IMR-90 (cell line): ENCODE results near the gene FBH1. TPM values are rescaled to one million over a fixed set of nuclear protein-coding genes. Genes with fewer than 3 reads are reported as not detected.

Experiments used
- ATAC-seq: fragments of 200-7000 bp; cut with Tn5 transposase; 2 replicates; pipeline ENCODE4 v1.9.1; 2020; ENCODE audit warnings: low read depth, mild to moderate bottlenecking, moderate library complexity
- BruUV-seq: library from RNA; stranded (reverse); fragments of 400-500 nt; replicated peaks from 2 replicates; lab custom pipeline; 2021; lab: Mats Ljungman, UMichigan
- CTCF ChIA-PET: fragments of 300-600 bp; formaldehyde crosslinking; extraction: SDS; loops from one replicate; lab custom pipeline; 2021; ENCODE audit warnings: antibody characterized with exemption; lab: Yijun Ruan, JAX
- POLR2A ChIA-PET: fragments of 300-600 bp; sonication (Branson Sonifier 250); formaldehyde crosslinking; loops from one replicate; lab custom pipeline; 2022; ENCODE audit warnings: antibody characterized with exemption; ENCODE audit not compliant: unreplicated experiment; lab: Charles Lee
- DNase-seq: peaks from one replicate; pipeline ENCODE4 v3.0.0; 2013
- H2AFZ ChIP-seq: replicated peaks from 2 replicates; pipeline ENCODE3; 2013; ENCODE audit warnings: low read length, mild to moderate bottlenecking; ENCODE audit not compliant: poor library complexity
- H2AK5ac ChIP-seq: 2 replicates; pipeline ENCODE4 v1.6.1; 2013; ENCODE audit warnings: low read depth, low read length, inconsistent platforms
- H2AK9ac ChIP-seq: replicated peaks from 2 replicates; pipeline ENCODE3; 2013; ENCODE audit warnings: mild to moderate bottlenecking, low read depth, low read length, moderate library complexity; ENCODE audit not compliant: poor library complexity
- H2BK120ac ChIP-seq: 2 replicates; pipeline ENCODE4 v1.6.1; 2013; ENCODE audit warnings: low read depth, low read length, inconsistent platforms
- H2BK15ac ChIP-seq: 3 replicates; pipeline ENCODE4 v1.6.1; 2013; ENCODE audit warnings: low read depth, low read length, inconsistent platforms
- H2BK20ac ChIP-seq: 2 replicates; pipeline ENCODE4 v1.6.1; 2013; ENCODE audit warnings: low read depth, mild to moderate bottlenecking, inconsistent platforms, low read length, moderate library complexity
- H2BK5ac ChIP-seq: 2 replicates; pipeline ENCODE4 v1.6.1; 2013; ENCODE audit warnings: mild to moderate bottlenecking, low read depth, low read length, inconsistent platforms; ENCODE audit not compliant: poor library complexity, severe bottlenecking
- H3K14ac ChIP-seq: replicated peaks from 2 replicates; pipeline ENCODE4 v1.6.1; 2013; ENCODE audit warnings: low read depth, low read length, inconsistent platforms
- H3K18ac ChIP-seq: 2 replicates; pipeline ENCODE4 v1.6.1; 2013; ENCODE audit warnings: low read depth, low read length, control low read depth
- H3K23ac ChIP-seq: 2 replicates; pipeline ENCODE4 v1.6.1; 2013; ENCODE audit warnings: low read depth, low read length, inconsistent platforms
- H3K27ac ChIP-seq: 2 replicates; pipeline ENCODE4 v1.5.1; 2013; ENCODE audit warnings: mild to moderate bottlenecking, control low read depth, low read length; ENCODE audit not compliant: insufficient read depth
- H3K27me3 ChIP-seq: 2 replicates; pipeline ENCODE4 v1.6.1; 2013; ENCODE audit warnings: low read length; ENCODE audit not compliant: control insufficient read depth, insufficient read depth
- H3K36me3 ChIP-seq: 2 replicates; pipeline ENCODE4 v1.6.1; 2013; ENCODE audit warnings: low read length, mixed read lengths; ENCODE audit not compliant: control insufficient read depth, insufficient read depth
- H3K4ac ChIP-seq: 2 replicates; pipeline ENCODE4 v1.6.1; 2013; ENCODE audit warnings: low read depth, low read length, inconsistent platforms
- H3K4me1 ChIP-seq: 2 replicates; pipeline ENCODE4 v1.6.1; 2013; ENCODE audit warnings: low read length, mixed read lengths; ENCODE audit not compliant: control insufficient read depth, insufficient read depth
- H3K4me2 ChIP-seq: 2 replicates; pipeline ENCODE4 v1.6.1; 2013; ENCODE audit warnings: low read depth, mild to moderate bottlenecking, control low read depth, low read length, moderate library complexity
- H3K4me3 ChIP-seq: 2 replicates; pipeline ENCODE4 v1.5.1; 2013; ENCODE audit warnings: low read depth, mild to moderate bottlenecking, control low read depth, low read length, moderate library complexity; ENCODE audit not compliant: insufficient read depth
- H3K56ac ChIP-seq: 2 replicates; pipeline ENCODE4 v1.6.1; 2013; ENCODE audit warnings: low read length, inconsistent platforms; ENCODE audit not compliant: insufficient read depth; ENCODE audit errors: extremely low read depth
- H3K79me1 ChIP-seq, 2 experiments: 2 replicates each; pipeline ENCODE4 v1.6.1; 2013; ENCODE audit warnings: low read length in 2 of 2, inconsistent platforms in 1 of 2, low read depth in 1 of 2
- H3K9ac ChIP-seq: 2 replicates; pipeline ENCODE4 v1.6.1; 2013; ENCODE audit warnings: low read depth, low read length, control low read depth
- H3K9me1 ChIP-seq: 2 replicates; pipeline ENCODE4 v1.6.1; 2013; ENCODE audit warnings: low read length, inconsistent platforms; ENCODE audit not compliant: insufficient read depth
- H3K9me3 ChIP-seq: 2 replicates; pipeline ENCODE4 v1.6.1; 2013; ENCODE audit warnings: low read length; ENCODE audit not compliant: control insufficient read depth, insufficient read depth
- H4K20me1 ChIP-seq: 2 replicates; pipeline ENCODE4 v1.6.1; 2013; ENCODE audit warnings: low read length, inconsistent platforms; ENCODE audit not compliant: insufficient read depth
- H4K5ac ChIP-seq: 2 replicates; pipeline ENCODE4 v1.6.1; 2013; ENCODE audit warnings: mild to moderate bottlenecking, low read depth, low read length, control low read depth
- H4K8ac ChIP-seq, 2 experiments: 2 replicates each; pipeline ENCODE4 v1.6.1; 2013; ENCODE audit warnings: low read depth in 2 of 2, low read length in 2 of 2, control low read depth in 1 of 2, inconsistent platforms in 1 of 2
- H4K91ac ChIP-seq: 2 replicates; pipeline ENCODE4 v1.6.1; 2013; ENCODE audit warnings: low read depth, low read length, inconsistent platforms; ENCODE audit not compliant: insufficient read depth
- BHLHE40 ChIP-seq: fragments of 150-350 bp; IDR thresholded peaks from 2 replicates; pipeline ENCODE4 v1.6.1; 2016; ENCODE audit warnings: mild to moderate bottlenecking, low read depth, low read length
- CEBPB ChIP-seq: IDR thresholded peaks from 2 replicates; pipeline ENCODE4 v1.6.1; 2012; ENCODE audit warnings: low read depth, low read length, improper control_type of control experiment
- CHD1 ChIP-seq: IDR thresholded peaks from 2 replicates; pipeline ENCODE4 v1.6.1; 2012; ENCODE audit warnings: low read depth, low read length, improper control_type of control experiment
- MAZ ChIP-seq: IDR thresholded peaks from 2 replicates; pipeline ENCODE4 v1.6.1; 2012; ENCODE audit warnings: low read depth, mild to moderate bottlenecking, low read length, improper control_type of control experiment, moderate library complexity, borderline replicate concordance
- MXI1 ChIP-seq: IDR thresholded peaks from 2 replicates; pipeline ENCODE4 v1.6.1; 2012; ENCODE audit warnings: low read depth, mild to moderate bottlenecking, low read length, moderate library complexity, borderline replicate concordance
- NFE2L2 ChIP-seq: fragments of 150-350 bp; IDR thresholded peaks from 2 replicates; pipeline ENCODE4 v1.6.1; 2016; ENCODE audit warnings: low read depth, mild to moderate bottlenecking, low read length
- POLR2A ChIP-seq: IDR thresholded peaks from 2 replicates; pipeline ENCODE4 v1.6.1; 2012; ENCODE audit warnings: mild to moderate bottlenecking, low read depth, low read length
- RCOR1 ChIP-seq: IDR thresholded peaks from 2 replicates; pipeline ENCODE4 v1.6.1; 2012; ENCODE audit warnings: mild to moderate bottlenecking, low read length, improper control_type of control experiment; ENCODE audit not compliant: insufficient replicate concordance
- RFX5 ChIP-seq: IDR thresholded peaks from 2 replicates; pipeline ENCODE4 v1.8.0; 2012; ENCODE audit warnings: low read depth, mild to moderate bottlenecking, low read length, moderate library complexity
- SMC3 ChIP-seq: fragments of 150-350 bp; IDR thresholded peaks from 2 replicates; pipeline ENCODE4 v1.6.1; 2016; ENCODE audit warnings: low read depth, mild to moderate bottlenecking, antibody characterized with exemption, low read length, moderate library complexity
- WGBS, 2 experiments: methylation state at CpG; one replicate each; pipeline versions ENCODE4 v1.1.5 to v1.1.7; 2013; ENCODE audit warnings: missing lambda C conversion rate in 2 of 2; ENCODE audit not compliant: insufficient read length in 1 of 2; ENCODE audit errors: extremely low coverage in 2 of 2; 5-methylcytosine and 5-hydroxymethylcytosine counted together
- dilution Hi-C: fragments of 300-500 bp; cut with HindIII; formaldehyde crosslinking; loops from one replicate; pipeline ENCODE4 v1.14.3; 2018; ENCODE audit warnings: low sequenced_read_pairs; ENCODE audit not compliant: unreplicated experiment
- in situ Hi-C: fragments of 300-500 bp; cut with MboI; formaldehyde crosslinking; loops from 3 replicates; pipeline ENCODE4 v1.14.3; 2019; ENCODE audit warnings: low sequenced_read_pairs, inconsistent platforms, mixed read lengths
- intact Hi-C: fragments of 100-400 bp; cut with micrococcal nuclease; formaldehyde crosslinking; loops from 2 replicates; pipeline ENCODE4 v1.10.0; 2022
- polyA plus RNA-seq, 3 experiments: library from polyadenylated mRNA; depleted of rRNA; stranded (reverse); fragments of >200 nt; gene quantifications; 2 replicates each; pipeline ENCODE4 v1.2.3, GENCODE V29; 2012; ENCODE audit warnings: low replicate concordance in 1 of 3
- total RNA-seq: library from RNA; depleted of rRNA; stranded (reverse); fragments of >200 nt; gene quantifications from 2 replicates; pipeline ENCODE4 v1.2.3, GENCODE V29; 2012
- TF ChIP-seq, protein P1 (sequence below): conservative IDR thresholded peaks from 2 replicates; pipeline ENCODE4 v1.5.1; 2012; ENCODE audit warnings: mild to moderate bottlenecking, low read depth, low read length, improper control_type of control experiment
- TF ChIP-seq, protein P2 (sequence below): fragments of 150-350 bp; IDR thresholded peaks from 2 replicates; pipeline ENCODE4 v1.6.1; 2016; ENCODE audit warnings: low read depth, mild to moderate bottlenecking, low read length, moderate library complexity, borderline replicate concordance
- TF ChIP-seq, protein P3 (sequence below): fragments of 150-350 bp; IDR thresholded peaks from 2 replicates; pipeline ENCODE4 v1.6.1; 2017; ENCODE audit warnings: mild to moderate bottlenecking, antibody characterized with exemption, low read length, low read depth

FBH1 gene
- total and polyA plus RNA-seq, 2 of the 4 experiments (the other 2 are of a cell fraction) = 59.3 to 72.2 TPM

DNA sequence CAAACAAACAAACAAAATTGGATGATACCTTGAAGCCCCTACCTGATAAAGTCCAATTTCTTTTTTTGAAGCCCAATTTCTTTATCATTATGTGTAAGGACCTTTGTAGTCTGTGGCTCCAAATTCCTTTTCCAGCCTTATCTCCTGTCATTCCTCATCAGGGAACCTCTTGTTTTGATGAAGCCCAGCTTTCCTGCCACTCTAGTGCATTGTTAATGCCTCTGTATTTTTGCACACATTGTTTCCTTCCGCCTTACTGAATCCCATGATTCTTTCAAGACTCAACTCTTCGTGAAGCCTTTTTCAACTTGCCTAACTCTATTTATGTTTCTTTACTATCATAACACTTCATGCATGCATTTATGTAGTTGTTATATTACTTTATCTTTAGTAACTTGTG, 3.3 kb downstream of the FBH1 start:
- DNase-seq (no peak), ATAC-seq (no peak)
- H3K4me3 ChIP-seq = no peak overlapping the region
- H2AFZ ChIP-seq = no peak overlapping the region
- intact Hi-C loops (loop anchor here (5.0 kb wide), 1 partner anchor 34 kb away; no protein-coding TSS in a partner anchor), dilution Hi-C loops (no loop called here), in situ Hi-C loops (no loop called here)
- H3K79me1 ChIP-seq = peaks cover 42 to 74% of the 10 kb centered on the region in 2 experiments
- no peak overlapping the region for H2BK15ac ChIP-seq
- no peak overlapping the region for H3K27ac ChIP-seq
- H2AK5ac ChIP-seq = no peak overlapping the region
- H3K4ac ChIP-seq = no peak overlapping the region
- no peak overlapping the region for H3K56ac ChIP-seq
- no peak overlapping the region for H3K14ac ChIP-seq
- no peak overlapping the region for H2AK9ac ChIP-seq
- H4K91ac ChIP-seq = no peak overlapping the region
- H3K4me1 ChIP-seq = peaks cover 6% of the 10 kb centered on the region
- ChIA-PET CTCF (interaction anchor here (0.6 kb wide), 1 partner anchor 10 kb away, joined by 4 read pairs; no protein-coding TSS in a partner anchor), POLR2A (no interaction called here)
- no TSS peak for BruUV-seq
- no peak overlapping the region for H3K23ac ChIP-seq
- no peak overlapping the region for H2BK5ac ChIP-seq
- no peak overlapping the region for H2BK20ac ChIP-seq
- WGBS, 2 experiments = no CpG with 5 or more reads among the region's 2 CpGs
- no peaks in the 10 kb centered on the region for H3K27me3 ChIP-seq
- H3K9ac ChIP-seq = no peak overlapping the region
- no peak overlapping the region for H4K5ac ChIP-seq
- H2BK120ac ChIP-seq = no peak overlapping the region
- peaks cover 4% of the 10 kb centered on the region for H3K9me3 ChIP-seq
- peaks cover 56% of the 10 kb centered on the region for H4K20me1 ChIP-seq
- no peak overlapping the region for H4K8ac ChIP-seq
- no peak overlapping the region for H3K18ac ChIP-seq
- peaks cover 23% of the 10 kb centered on the region for H3K36me3 ChIP-seq
- peaks cover 14% of the 10 kb centered on the region for H3K9me1 ChIP-seq
- H3K4me2 ChIP-seq = no peak overlapping the region
- no peak for TF ChIP-seq MXI1
- TF ChIP-seq CHD1 = no peak
- TF ChIP-seq NFE2L2 = no peak
- no peak for TF ChIP-seq MAZ
- TF ChIP-seq BHLHE40 = no peak
- no peak for TF ChIP-seq CEBPB
- no peak for TF ChIP-seq SMC3
- no peak for TF ChIP-seq RCOR1
- no peak for TF ChIP-seq RFX5
- no peak for TF ChIP-seq POLR2A
- TF ChIP-seq, protein P1, sequence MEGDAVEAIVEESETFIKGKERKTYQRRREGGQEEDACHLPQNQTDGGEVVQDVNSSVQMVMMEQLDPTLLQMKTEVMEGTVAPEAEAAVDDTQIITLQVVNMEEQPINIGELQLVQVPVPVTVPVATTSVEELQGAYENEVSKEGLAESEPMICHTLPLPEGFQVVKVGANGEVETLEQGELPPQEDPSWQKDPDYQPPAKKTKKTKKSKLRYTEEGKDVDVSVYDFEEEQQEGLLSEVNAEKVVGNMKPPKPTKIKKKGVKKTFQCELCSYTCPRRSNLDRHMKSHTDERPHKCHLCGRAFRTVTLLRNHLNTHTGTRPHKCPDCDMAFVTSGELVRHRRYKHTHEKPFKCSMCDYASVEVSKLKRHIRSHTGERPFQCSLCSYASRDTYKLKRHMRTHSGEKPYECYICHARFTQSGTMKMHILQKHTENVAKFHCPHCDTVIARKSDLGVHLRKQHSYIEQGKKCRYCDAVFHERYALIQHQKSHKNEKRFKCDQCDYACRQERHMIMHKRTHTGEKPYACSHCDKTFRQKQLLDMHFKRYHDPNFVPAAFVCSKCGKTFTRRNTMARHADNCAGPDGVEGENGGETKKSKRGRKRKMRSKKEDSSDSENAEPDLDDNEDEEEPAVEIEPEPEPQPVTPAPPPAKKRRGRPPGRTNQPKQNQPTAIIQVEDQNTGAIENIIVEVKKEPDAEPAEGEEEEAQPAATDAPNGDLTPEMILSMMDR = no peak
- TF ChIP-seq, protein P2, sequence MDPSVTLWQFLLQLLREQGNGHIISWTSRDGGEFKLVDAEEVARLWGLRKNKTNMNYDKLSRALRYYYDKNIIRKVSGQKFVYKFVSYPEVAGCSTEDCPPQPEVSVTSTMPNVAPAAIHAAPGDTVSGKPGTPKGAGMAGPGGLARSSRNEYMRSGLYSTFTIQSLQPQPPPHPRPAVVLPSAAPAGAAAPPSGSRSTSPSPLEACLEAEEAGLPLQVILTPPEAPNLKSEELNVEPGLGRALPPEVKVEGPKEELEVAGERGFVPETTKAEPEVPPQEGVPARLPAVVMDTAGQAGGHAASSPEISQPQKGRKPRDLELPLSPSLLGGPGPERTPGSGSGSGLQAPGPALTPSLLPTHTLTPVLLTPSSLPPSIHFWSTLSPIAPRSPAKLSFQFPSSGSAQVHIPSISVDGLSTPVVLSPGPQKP = no peak
- TF ChIP-seq, protein P3, sequence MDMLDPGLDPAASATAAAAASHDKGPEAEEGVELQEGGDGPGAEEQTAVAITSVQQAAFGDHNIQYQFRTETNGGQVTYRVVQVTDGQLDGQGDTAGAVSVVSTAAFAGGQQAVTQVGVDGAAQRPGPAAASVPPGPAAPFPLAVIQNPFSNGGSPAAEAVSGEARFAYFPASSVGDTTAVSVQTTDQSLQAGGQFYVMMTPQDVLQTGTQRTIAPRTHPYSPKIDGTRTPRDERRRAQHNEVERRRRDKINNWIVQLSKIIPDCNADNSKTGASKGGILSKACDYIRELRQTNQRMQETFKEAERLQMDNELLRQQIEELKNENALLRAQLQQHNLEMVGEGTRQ = no peak
